ENCODE data around the gene SFTPA2.
"Not testable (repeated sequence)": the region's sequence is repeated elsewhere in the genome, so short reads cannot be mapped to it uniquely, and the experiment has no call there.

SFTPA2 gene

GRCh38 chr10:79556961-79557360 is 3.2 kb downstream of the SFTPA2 start:
- DNase-seq = not testable (repeated sequence)

DNA sequence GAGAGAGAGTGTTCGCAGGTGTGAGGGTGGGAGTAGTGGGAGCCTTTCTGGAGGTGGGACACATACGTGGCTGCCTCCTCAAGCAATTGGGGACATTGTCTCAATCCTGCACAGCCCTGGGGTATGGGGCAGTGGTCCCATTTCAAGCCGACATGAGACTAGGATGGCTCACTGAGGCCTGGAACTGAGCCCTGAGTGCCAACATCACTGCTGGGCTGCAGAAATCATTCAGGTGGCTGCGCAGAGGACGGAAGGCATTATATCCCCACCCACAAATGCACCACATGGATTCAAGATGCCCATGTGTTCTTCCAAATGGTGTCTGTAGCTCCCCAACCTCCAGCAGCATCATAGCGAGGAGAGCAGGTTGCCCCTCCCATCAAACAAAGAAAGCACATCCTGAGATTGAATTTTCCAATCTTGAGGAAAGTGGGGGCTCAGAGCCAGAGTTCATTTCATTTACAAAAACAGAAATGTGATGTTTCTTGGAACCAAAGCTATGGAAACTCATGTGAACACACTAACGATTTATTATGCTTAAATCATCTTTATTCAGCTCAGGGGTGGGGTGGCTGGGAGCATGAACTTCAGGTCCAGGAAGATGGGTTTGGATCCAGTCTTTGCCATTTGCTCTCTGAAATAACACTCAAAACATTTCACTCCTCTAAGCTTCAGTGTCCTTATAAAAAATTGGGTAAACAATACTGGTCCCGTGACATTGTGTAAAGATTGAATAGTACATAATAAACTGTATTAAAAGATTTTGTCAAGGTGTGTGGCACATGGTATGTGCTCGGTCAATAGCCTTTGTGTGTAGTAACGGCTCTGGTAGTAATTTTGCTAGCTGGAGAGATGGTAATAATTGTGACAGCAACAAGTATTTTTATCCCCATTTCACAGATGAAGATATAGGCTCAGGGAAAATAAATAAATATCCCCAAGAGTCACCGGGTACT is 4.6 kb downstream of the SFTPA2 start:
- no peak for DNase-seq

DNA sequence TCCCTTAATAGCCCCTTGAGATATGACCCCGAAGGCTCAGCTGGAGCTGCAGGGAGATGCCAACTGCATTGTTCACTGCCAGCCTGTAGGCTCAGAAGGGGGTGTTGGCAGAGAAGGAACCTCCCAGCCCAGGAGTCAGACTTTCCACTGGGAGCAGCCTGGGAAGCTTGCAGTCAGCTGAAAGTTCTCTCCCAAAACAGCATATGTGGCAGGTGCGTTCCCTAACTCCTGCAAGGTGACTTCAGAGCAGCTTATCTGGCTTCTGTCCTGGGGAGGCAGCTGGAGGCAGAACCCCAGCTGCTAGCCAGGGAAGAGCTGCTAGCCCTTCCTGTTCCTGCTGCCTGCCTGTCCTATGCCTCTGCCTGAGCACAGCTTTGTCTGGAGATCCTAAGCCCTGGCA is 8.1 kb downstream of the SFTPA2 start:
- no peak for DNase-seq

DNA sequence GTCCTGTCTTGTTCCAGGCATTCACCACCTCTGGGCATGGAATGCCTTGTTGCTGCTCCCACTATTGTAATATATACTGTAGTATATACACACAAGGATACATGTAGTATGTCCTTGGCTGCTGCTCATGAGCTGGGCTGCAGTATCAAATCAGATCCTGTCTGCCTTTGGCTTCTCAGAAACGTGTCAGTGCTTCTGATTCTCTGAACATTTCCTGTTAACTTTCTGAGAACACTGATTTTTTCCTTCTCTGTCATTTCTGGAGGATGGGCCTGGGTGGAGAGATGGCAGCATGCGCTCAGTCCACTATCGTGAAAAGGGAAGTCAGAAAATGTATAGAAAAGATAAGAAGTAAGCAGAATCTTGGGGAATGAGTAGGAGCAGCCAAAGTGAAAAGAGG is 12.2 kb downstream of the SFTPA2 start:
- no peak for DNase-seq

- DNase-seq = not testable (repeated sequence)
Observed at GRCh38 chr10:79547128-79547527, 13.1 kb downstream of the SFTPA2 start.

DNA sequence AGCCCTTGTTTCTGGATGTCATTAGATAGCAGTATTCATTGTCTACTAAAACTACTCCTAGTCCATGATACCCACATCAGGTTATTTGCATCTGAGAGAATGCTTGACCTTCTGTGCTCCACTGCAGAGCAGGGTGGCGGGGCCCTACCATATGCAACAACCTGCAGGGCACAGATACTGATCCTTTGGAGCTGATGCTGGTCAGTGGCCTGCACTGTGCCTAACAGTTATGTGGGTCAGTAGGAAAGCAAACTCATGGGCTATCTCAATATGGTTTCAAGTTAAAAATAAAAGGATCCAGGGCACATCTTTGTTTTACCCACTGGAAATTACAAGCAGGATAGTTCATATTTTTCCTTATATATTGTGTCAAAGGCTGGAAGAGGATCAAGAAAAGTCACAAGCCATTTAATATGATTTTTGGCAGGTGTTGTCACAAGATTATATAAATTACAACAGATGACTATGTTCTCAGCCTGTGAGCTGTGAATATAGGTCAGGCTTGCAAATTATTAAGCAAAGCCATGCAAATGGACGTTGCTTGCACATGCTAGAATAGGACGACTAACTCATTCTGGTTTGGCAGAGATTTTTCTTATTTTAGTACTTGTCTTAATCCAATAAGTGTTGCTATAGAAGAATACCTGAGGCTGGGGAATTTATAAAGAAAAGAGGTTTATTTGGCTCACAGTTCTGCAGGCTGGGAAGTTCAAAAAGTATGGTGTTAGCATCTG is 15.1 kb downstream of the SFTPA2 start:
- not testable (repeated sequence) for DNase-seq

- not testable (repeated sequence) for DNase-seq
Observed at GRCh38 chr10:79544408-79544807, 15.8 kb downstream of the SFTPA2 start.

- DNase-seq = no peak
Observed at GRCh38 chr10:79542626-79543025, 17.6 kb downstream of the SFTPA2 start.

DNA sequence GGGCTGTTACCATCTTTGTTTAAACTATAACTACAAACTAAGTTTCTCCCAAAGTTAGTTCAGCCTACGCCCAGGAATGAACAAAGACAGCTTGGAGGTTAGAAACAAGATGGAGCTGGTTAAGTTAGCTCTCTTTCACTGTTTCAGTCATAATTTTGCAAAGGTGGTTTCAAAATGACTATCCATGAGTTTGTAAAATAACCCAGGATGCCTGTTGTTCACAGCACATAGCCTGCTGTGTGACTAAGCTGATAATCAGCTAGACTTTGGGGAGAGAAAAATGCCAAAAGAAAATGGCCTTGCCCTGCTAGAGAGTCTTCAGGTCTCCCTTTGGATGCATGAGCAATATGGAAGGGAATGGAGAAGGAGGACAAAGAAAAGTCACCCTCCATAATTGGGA is 19.3 kb downstream of the SFTPA2 start:
- not testable (repeated sequence) for DNase-seq

GRCh38 chr10:79538311-79538710 is 21.9 kb downstream of the SFTPA2 start:
- DNase-seq = not testable (repeated sequence)

GRCh38 chr10:79533903-79534175 is 26.4 kb downstream of the SFTPA2 start:
- DNase-seq = not testable (repeated sequence)

DNA sequence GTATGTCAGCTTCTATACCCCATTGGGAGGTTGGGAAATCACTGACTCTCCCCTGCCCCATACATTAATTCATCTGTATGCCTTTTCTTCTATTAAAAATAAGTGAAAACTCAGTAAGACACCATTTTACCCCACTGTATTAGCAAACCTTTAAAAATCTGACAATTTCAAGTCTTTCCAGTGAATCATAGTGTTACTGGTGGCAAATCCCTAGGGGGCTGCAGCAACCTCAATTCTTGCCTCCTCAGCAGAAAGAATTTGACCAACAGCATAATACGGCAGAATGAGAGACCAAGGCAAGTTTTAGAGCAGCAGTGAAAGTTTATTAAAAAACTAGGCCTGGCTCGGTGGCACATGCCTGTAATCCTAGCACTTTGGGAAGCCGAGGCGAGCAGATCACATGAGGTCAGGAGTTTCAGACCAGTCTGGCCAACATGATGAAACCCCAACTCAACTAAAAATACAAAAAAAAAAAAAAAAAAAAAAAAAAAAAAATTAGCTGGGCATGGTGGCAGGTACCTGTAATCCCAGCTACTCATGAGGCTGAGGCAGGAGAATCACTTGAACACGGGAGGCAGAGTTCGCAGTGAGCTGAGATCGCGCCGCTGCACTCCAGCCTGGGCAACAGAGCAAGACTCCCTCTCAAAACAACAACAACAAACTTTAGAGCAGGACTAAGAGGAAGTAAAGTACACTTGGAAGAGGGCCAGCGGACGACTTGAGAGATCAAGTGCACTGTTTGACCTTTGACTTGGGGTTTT is 26.9 kb downstream of the SFTPA2 start:
- DNase-seq = not testable (repeated sequence)

- DNase-seq = not testable (repeated sequence)
Observed at GRCh38 chr10:79528261-79528660, 31.9 kb downstream of the SFTPA2 start.

GRCh38 chr10:79525049-79525710 is 35.0 kb downstream of the SFTPA2 start:
- DNase-seq = not testable (repeated sequence)

- DNase-seq = not testable (repeated sequence)
Observed at GRCh38 chr10:79523157-79523853, 36.9 kb downstream of the SFTPA2 start.

- not testable (repeated sequence) for DNase-seq
Observed at GRCh38 chr10:79522464-79522863, 37.7 kb downstream of the SFTPA2 start.

DNA sequence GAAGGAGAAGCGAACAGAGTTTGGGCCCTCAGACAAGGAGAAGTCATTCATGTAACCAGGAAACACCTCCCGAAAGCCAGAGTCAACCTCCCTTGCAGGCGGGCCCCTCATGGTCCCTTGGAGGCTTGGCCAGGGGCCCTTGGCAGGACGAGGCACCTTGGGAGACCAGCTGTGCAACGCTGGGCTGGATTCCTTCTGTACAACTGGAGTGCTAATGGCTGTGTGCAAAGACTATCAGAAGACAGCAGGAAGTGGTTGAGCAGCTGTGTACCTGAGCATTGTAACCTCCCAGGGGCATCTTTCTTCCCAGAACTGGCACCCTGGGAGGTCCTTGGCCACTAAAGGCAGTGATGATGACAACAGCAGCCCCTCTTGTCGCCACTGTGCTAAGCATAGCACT is 38.5 kb downstream of the SFTPA2 start:
- DNase-seq = not testable (repeated sequence)

GRCh38 chr10:79517567-79517966 is 42.6 kb downstream of the SFTPA2 start:
- not testable (repeated sequence) for DNase-seq

- DNase-seq = not testable (repeated sequence)
Observed at GRCh38 chr10:79516532-79517205, 43.5 kb downstream of the SFTPA2 start.

GRCh38 chr10:79511891-79512583 is 48.2 kb downstream of the SFTPA2 start, which contains the start of gene EIF5AL1:
Gene EIF5AL1, plus strand, starts transcription at chr10:79512533. Its CDS starts 117 bp downstream, at chr10:79512650.
- DNase-seq = not testable (repeated sequence)
